Stimulated activated CD8-positive, alpha-beta memory T cell treated with anti-CD3 and anti-CD28 coated beads, Interleukin-7, amount 100 ng/mL, for 48 hours (primary cell): ENCODE data around the gene DCDC2.
"Not testable (repeated sequence)": the region's sequence is repeated elsewhere in the genome, so short reads cannot be mapped to it uniquely, and the experiment has no call there.

Experiments
- DNase-seq, 2 donors: peaks; one replicate each; pipeline ENCODE4 v3.0.0-alpha.2; 2020; ENCODE audit warnings: low read depth in 1 of 2; ENCODE audit errors: extremely low read depth in 1 of 2

Gene DCDC2

DNA sequence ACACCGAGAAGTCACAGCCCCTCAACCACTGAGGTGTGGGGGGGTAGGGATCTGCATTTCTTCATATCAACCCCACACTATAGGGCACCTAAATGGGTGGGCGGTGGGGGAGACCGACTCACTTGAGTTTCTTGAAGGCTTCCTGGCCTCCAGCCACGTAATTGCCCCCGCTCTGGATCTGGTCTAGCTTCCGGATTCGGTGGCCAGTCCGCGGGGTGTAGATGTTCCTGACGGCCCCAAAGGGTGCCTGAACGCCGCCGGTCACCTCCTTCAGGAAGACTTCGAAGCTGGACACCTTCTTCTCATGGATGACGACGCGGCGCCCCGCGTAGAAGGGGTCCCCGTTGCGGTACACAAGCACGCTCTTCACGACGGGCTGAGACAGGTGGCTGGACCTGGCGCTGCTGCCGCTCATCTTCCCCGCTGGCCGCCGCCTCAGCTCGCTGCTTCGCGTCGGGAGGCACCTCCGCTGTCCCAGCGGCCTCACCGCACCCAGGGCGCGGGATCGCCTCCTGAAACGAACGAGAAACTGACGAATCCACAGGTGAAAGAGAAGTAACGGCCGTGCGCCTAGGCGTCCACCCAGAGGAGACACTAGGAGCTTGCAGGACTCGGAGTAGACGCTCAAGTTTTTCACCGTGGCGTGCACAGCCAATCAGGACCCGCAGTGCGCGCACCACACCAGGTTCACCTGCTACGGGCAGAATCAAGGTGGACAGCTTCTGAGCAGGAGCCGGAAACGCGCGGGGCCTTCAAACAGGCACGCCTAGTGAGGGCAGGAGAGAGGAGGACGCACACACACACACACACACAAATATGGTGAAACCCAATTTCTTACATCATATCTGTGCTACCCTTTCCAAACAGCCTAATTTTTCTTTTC is at the start of gene DCDC2:
TSS of gene DCDC2 (minus strand) at position 724 of the 883 bp plus-strand sequence. CDS start at position 415, 309 bp downstream.
- DNase-seq: no peak

DNA sequence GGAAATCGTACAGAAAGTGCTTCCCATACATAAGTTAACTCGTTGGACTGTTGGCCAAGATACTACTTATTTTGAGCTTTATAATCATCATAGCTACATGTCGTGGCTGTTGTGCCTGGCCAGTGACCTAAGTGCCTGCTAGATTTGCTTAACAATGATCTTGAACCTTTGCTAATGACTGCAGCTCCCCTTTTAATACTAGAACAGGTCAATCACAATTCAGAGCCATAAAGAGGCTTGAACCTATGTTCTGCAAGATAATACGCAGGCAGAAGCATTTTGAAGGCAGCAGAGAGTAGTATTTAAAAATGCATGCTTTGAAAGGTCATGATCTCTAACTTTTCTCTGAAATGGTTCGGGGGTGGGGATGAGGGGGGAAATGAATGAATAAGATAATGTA is 47.4 kb upstream of the DCDC2 start:
- DNase-seq: no peak

DNA sequence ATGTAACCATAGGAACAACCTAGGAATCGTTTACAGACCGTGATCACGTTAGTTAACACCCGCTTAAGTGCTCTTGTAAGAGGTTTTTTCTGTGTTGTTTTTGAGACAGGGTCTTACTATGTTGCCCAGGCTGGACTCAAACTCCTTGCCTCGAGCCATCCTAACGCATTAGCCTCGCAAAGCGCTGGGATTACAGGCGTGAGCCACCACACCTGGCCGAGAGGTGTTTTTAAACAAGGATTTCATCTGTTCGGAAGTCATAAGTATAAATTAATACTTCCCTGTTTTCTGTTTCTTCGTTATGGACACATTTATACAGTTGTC is 45.6 kb upstream of the DCDC2 start:
- DNase-seq: no peak

DNA sequence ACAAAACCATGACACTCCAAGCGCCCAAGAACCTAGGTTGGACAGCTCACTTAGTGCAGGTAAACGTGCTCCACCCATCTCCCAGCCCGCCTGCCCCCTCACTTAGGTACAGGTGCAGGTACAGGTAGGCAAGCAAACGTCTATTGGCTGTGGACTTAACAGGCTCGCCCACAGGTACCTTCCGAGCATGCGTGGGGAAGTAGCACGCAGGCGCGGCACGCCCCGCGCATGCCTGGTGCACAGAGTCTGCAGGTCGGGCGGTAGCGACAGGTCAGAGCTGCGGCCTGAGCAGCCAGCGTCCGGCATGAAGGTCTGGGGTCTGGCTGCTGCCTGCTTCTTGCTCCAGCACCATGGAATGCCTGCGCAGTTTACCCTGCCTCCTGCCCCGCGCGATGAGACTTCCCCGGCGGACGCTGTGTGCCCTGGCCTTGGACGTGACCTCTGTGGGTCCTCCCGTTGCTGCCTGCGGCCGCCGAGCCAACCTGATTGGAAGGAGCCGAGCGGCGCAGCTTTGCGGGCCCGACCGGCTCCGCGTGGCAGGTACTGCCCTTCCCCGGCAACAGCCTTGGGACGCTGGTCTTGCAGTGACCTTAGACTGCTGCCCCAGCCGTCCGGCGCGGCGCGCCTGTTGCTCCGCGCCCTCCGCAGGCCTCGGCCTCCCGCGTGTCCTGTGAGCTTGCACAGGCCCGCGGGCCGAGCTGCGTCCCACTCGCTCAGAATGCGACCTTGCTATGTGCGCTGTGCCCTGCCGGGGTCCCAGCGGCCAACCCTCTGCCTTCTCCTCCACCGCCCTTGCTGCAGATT is 45.0 kb upstream of the DCDC2 start, which contains the start of gene MRS2:
TSS of gene MRS2 (plus strand) at position 240 of the 804 bp plus-strand sequence. CDS start at position 351, 111 bp downstream.
- peak; percentile 63 to 70 for DNase-seq

DNA sequence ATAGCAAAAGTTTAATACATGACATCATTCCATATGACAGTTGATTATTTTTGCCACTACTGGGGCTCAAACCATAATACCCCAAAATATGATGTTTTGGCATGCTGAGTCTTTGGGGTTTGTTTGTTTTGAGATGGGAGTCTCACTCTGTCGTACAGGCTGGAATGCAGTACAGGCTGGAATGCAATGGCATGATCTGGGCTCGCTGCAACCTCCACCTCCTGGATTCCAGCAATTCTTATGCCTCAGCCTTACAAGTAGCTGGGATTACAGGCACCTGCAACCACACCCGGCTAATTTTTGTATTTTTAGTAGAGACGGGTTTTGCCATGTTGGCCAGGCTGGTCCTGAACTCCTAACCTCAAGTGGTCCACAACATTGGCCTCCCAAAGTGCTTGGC is 43.6 kb upstream of the DCDC2 start:
- DNase-seq: no peak

DNA sequence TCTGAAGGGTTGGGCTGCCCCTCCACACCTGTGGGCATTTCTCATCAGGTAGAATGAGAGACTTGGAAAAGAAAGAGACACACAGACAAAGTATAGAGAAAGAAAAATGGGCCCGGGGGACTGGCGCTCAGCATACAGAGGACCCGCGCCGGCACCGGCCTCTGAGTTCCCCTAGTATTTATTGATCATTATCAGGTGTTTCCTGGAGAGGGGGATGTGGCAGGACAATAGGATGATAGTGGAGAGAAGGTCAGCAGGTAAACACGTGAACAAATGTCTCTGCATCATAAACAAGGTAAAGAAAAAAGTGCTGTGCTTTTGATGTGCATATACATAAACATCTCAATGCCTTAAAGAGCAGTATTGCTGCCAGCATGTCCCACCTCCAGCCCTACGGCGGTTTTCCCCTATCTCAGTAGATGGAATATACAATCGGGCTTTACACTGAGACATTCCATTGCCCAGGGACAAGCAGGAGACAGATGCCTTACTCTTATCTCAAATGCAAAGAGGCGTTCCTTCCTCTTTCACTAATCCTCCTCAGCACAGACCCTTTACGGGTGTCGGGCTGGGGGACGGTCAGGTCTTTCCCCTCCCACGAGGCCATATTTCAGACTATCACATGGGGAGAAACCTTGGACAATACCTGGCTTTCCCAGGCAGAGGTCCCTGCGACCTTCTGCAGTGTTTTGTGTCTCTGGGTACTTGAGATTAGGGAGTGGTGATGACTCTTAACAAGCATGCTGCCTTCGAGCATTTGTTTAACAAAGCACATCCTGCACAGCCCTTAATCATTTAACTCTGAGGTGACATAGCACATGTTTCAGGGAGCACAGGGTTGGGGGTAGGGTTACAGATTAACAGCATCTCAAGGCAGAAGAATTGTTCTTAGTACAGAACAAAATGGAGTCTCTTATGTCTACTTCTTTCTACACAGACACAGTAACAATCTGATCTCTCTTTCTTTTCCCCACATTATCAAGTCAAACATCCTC is 42.5 kb upstream of the DCDC2 start:
- not testable (repeated sequence) for DNase-seq

DNA sequence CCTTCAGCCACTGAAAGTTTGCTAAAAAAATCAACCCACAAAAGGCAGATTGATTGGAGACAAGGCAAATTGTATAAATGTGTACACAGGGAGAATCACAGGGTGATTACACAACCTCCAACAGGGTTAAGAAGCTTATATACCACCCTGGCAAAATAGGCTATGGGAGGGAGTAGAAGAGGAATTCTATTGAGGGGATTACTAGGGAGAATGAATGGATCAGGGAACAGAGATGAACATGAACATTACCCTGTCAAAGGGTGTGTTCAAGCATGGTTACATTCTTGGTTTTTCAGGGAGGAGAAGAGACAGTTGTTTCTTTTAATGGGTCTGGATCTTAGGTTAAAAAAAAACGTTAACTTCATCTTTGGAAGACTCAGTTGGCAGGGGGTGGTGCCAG is 39.8 kb upstream of the DCDC2 start:
- DNase-seq: no peak

DNA sequence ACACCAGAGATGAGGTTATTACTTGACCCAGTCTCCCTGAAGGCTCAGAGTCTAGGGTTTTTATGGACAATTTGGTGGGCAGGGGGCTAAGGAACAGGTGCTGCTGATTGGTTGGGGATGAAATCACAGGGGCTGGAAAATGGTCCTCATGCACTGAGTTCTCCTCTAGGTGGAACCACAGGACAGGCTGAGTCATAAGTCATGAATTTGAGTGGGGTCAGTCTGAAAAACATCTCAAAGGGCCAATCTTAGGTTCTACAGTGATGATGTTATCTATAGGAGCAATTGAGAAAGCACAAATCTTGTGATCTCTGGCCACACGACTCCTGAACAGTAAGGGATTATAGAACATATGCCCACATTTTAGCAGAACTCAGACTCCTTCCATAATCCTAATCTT is 39.0 kb upstream of the DCDC2 start:
- no peak for DNase-seq

DNA sequence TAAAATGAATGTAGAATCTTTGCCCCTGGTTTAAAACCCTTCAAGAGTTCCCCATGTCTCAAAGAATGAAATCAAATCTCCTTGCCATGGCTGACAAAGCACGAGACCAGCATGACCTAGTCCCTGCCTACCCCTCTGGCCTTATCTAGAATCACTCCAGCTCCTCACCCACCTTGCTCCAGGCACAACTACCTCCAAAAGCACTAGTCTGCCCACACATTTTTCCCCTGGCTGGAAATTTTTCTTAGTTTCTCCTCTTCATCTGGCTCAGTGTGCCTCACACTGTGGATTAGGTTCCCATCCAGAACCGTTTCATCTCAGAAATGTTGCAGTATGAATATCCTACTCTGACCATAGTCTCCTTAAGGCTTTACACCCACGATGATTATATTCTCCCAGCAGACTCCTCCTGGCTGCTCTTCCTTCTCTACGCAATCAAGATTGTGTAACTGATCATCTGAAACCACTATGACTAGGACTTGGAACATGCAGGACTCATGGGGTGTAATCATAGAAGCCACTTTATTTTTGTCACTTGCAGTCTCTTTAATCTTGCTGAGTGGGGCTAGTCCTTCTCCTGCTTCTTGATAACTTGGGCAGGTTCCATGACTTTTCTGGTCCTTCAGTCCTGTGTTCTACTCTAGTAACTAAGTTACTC is 37.0 kb upstream of the DCDC2 start:
- no peak for DNase-seq

DNA sequence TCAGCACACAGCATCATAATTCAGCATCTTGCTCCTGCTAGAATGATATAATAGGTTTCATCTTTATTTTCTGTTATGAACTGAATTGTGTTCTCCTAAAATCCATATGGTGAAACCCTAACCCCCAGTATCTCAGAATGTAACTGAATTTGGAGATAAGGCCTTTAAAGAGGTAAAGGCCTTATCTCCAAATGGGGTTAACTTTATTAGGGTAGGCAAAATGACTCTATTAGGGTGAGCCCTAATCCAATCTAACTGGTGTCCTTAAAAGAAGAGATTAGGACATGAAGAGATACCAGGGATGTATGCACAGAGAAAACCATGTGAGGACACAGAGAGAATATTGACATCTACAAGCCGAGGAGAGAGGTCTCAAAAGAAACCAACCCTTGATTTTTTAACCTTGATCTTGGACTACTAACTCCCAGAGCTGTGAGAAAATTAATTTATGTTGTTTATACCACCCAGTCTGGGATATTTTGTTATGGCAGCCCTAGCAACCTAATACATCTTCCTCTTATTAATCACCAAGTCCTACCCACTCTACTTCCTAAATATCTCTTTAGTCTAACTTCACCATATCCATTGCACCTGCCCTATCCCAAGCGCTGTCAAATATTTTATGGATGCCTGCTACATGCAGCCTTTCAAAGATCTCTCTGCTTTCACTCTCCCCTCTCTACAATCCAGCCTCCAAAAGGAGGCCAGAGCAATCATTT is 36.4 kb upstream of the DCDC2 start:
- no peak for DNase-seq

DNA sequence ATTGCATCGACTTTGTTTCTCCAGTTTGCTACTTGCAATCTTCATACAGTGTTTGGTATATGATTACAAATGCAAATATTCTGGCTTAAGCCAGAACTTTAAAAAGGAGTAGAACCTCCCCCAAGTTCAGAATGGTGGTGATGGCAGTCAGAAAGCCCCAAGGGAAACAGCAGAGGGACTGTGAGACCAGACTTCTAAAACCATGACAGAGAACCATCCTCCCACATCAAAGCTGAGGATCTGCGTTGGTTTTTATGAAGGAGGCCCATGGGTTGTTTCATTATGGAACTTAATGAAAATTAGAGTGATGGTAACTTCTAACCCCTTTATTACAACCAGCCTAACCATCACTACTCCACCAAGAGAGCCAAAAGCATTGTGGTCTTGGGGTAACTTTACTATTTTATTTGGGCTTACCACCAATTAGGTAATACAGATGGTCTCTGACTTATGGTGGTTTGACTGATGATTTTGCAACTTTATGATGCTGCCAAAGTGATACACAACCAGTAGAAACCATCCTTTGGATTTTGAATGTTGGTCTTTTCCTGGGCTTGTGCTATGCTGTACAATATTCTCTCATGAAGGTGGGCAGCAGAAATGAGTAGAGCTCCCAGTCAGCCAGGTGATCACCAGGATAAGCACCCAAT is 34.0 kb upstream of the DCDC2 start:
- no peak for DNase-seq

DNA sequence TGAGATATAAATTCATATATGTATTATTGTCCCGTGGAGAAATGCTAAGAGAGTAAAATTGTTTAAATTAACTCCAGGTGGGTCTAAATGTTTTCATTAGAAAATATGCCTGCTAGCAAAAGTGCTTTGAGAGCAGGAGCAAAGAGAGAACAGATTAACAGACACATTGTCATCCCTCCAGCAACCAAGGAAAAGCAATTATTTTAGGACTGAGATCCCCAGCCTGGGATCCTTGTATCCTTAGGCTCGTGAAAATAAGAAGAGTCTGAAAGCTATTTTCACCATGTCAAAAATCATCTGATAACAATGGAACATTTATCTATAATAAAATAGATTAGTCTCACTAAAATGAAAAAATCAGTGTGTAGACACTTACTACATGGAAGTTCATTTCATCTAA is 33.3 kb upstream of the DCDC2 start:
- DNase-seq: no peak

DNA sequence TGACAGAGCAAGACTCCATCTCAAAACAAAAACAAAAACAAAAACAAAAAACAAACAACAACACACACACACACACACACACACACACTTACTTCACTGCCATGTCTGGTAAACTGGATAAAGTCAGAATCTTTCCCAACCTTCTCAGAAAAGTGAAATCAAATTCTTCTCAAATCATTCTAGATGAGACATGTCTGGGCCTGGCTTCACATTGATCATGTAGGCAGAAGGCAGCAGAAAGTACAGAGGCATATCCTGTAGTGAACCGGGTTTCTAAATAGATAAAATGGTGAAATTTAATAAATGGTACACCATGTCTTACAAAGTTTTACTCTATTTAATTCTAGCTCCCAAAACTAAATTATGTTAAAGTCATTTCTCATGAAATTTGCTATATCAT is 30.0 kb upstream of the DCDC2 start:
- DNase-seq: no peak

DNA sequence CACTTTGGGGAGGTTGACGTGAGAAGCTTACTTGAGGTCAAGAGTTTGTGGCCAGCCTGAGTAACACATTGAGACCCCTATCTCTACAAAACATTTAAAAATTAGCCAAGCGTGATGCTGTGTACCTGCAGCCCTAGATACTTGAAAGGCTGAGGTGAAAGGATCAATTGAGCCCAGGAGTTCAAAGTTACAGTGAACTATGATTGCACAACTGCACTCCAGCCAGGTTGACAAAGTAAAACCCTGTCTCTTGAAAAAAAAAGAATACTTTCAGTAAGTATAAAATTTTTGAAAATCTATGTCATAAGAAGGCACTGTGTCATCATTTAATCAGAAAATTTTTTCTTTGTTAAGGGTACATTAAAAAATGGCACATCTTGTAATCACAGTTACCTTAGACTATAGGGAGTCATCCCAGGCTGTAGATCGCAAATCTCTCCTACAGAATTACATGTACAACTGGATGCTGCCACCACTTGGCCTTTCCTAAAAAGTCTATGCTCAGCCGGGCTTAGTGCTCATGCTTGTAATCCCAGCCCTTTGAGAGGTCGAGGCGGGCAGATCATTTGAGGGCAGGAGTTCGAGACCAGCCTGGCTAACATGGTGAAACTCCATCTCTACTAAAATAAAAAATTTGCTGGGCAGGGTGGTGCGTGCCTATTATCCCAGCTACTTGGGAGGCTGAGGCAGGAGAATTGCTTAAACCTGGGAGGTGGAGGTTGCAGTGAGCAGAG is 27.8 kb upstream of the DCDC2 start:
- DNase-seq: no peak

DNA sequence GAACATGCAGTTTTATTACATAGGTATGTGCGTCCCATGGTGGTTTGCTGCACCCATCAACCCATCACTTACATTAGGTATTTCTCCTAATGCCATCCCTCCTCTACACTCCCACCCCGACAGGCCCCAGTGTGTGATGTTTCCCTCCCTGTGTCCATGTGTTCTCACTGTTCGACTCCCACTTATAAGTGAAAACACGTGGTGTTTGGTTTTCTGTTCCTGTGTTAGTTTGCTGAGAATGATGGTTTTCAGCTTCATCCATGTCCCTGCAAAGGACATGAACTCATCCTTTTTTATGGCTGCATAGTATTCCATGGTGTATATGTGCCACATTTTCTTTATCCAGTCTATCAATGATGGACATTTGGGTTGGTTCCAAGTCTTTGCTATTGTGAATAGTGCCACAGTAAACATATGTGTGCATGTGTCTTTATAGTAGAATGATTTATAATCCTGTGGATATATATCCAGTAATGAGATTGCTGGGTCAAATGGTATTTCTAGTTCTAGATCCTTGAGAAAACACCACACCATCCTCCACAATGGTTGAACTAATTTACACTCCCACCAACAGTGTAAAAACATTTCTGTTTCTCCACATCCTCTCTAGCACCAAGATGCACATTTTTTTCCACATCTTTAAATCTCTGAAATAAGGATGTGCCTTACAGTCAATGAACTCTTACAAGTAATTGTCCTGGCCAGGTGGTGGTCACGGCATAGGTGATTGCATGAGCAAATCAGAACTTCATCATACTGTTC is 26.7 kb upstream of the DCDC2 start:
- DNase-seq: not testable (repeated sequence)

DNA sequence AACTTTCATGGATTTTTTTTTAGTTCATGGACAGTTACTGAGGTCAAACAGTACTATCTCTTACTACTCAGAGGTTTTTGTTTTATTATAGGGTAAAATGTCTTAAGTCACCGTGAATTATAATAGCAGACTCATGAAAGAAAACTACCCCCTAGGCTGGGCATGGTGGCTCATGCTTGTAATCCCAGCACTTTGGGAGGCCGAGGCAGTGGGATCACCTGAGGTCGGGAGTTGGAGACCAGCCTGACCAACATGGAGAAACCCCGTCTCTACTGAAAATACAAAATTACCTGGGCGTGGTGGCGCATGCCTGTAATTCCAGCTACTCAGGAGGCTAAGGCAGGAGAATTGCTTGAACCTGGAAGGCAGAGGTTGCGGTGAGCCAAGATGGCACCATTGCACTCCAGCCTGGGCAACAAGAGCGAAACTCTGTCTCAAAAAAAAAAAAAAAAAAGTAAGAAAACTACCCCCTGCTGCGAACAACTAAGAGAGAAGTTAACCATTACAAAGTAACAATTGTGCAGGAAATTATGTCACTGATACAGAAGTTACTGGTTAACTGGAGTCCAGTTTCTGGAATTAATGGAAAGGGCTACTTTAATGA is 25.1 kb upstream of the DCDC2 start:
- DNase-seq: not testable (repeated sequence)

DNA sequence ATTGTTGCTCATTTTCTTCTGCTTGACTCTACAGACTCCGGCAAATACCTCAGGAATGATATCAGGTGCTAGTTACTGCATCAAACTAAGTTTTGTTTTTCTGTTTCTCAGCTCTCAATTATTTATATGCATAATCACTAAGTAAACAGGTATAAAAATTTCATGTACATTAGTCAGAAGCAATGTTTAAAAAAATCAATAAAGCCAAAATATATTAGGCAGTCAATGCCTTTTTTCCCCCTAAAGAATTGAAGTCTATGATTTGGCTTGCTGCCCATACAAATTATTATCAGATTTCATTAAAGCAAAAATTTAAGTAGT is 24.3 kb upstream of the DCDC2 start:
- no peak for DNase-seq
